GM12875 (cell line): ENCODE results near the gene NDRG4.
"Not testable (repeated sequence)": the region's sequence is repeated elsewhere in the genome, so short reads cannot be mapped to it uniquely, and the experiment has no call there.

ENCODE experiments used
- H3K4me3 ChIP-seq: one replicate; pipeline ENCODE4 v1.5.1; 2011; ENCODE audit warnings: low read depth, low read length, control low read depth
- CTCF ChIP-seq: IDR thresholded peaks from 2 replicates; pipeline ENCODE4 v1.5.1; 2011; ENCODE audit warnings: low read depth, mild to moderate bottlenecking, control low read depth, inconsistent platforms, low read length, moderate library complexity, borderline replicate concordance; ENCODE audit not compliant: insufficient read depth

NDRG4 gene

GRCh38 chr16:58488531-58488930 is 11.4 kb upstream of the NDRG4 start:
- no peak overlapping the region for H3K4me3 ChIP-seq
- TF ChIP-seq CTCF, result no peak

GRCh38 chr16:58490065-58490464 is 9.9 kb upstream of the NDRG4 start:
- no peak for TF ChIP-seq CTCF
- H3K4me3 ChIP-seq, result no peak overlapping the region

- not testable (repeated sequence) for H3K4me3 ChIP-seq
These were observed 9.4 kb upstream of the NDRG4 start for GRCh38 chr16:58490539-58490938.

GRCh38 chr16:58492066-58492465 is 7.9 kb upstream of the NDRG4 start:
- TF ChIP-seq CTCF, result no peak
- H3K4me3 ChIP-seq, result no peak overlapping the region

- no peak overlapping the region for H3K4me3 ChIP-seq
- TF ChIP-seq CTCF, result no peak
These were observed 7.2 kb upstream of the NDRG4 start for GRCh38 chr16:58492735-58493134.

- H3K4me3 ChIP-seq, result no peak overlapping the region
- TF ChIP-seq CTCF, result no peak
These were observed 6.0 kb upstream of the NDRG4 start for GRCh38 chr16:58493756-58494431.

- H3K4me3 ChIP-seq, result no peak overlapping the region
- TF ChIP-seq CTCF, result peak; percentile 50; the same call in 1 of the 2 replicates
These were observed 4.9 kb upstream of the NDRG4 start for GRCh38 chr16:58494981-58495520.
